ENCODE measurements around the gene A2ML1.

GRCh38 chr12:8816448-8817050 lies 5.9 kb upstream of the A2ML1 start:
- no peak for TF ChIP-seq CTCF (IDR thresholded peaks at IDR 0.05)
- TF ChIP-seq POLR2A (IDR thresholded peaks at IDR 0.05) = no peak
- no peak for TF ChIP-seq EP300 (IDR thresholded peaks at IDR 0.05)
- no peak for TF ChIP-seq POLR2AphosphoS5 (IDR thresholded peaks at IDR 0.05)
